ENCODE measurements around the gene PNMA6E.

The PNMA6E gene

GRCh38 chrX:153401133-153401764 is at the start of gene PNMA6E:
TSS of gene PNMA6E (minus strand) at chrX:153401350. CDS start at chrX:153398849, 2,501 bp downstream.
- DNase-seq (ENCODE audit: low read depth in 4 of 4, low spot score in 1 of 4) = no peak

DNA sequence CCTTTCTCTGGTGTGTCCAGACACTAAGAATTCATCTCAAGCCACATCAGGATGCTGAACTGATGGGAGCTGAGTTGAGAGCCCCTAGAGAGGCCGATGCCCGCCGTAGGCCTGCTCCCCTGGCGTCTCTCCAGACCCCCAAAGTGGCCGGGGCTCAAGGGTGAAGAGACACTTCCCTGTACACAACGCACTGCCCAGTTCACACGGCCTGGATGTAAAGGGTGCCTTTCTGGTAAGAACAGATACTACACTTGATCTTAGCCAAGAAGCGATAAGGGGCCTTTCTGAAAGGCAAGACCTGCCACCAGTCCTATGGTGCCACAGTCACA is 49.8 kb upstream of the PNMA6E start:
- DNase-seq (ENCODE audit: low read depth in 4 of 4, low spot score in 1 of 4) = no peak

DNA sequence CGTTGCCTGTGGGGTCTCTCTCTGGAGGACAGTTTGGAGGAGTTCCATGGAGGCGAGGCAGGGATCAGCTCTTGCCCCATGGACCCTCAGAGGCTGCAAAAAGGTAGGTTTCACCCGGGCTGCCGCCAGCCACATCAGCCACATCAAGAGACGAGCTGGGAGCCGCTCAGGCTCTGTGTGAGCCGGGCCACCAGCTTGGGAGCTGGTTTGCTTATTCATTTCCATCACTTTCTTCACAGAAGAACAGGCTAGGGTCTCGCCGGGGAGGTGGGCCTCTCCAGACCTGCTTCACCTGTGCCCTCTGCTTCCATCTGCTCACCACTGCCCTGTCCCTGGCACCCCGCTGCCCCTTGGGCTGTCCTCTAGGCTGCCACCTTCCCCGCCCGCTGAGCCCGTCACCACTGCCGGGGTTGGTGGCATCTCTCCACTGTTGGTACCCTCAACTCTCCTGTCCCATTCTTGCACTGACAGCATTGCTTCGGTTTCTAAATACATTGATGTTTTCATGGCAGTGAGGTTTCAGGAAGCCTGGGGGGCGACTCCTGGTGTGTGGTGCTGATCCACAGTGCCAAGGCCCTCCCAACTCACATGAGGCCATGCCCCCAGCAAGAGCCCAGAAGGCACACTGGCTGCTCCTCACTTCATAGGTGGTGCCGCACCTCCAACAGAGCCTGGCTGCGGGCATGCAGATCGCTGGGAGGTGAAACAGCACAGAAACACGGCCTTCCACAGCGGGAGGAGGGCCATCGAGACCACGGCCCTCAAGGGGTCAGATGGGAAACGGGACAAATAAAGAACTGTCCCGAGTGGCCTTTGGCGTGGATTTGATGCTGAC is 49.2 kb upstream of the PNMA6E start:
- no peak for DNase-seq (ENCODE audit: low read depth in 4 of 4, low spot score in 1 of 4)

GRCh38 chrX:153449368-153450113 is 48.4 kb upstream of the PNMA6E start:
- DNase-seq (ENCODE audit: low read depth in 4 of 4, low spot score in 1 of 4) = no peak

DNA sequence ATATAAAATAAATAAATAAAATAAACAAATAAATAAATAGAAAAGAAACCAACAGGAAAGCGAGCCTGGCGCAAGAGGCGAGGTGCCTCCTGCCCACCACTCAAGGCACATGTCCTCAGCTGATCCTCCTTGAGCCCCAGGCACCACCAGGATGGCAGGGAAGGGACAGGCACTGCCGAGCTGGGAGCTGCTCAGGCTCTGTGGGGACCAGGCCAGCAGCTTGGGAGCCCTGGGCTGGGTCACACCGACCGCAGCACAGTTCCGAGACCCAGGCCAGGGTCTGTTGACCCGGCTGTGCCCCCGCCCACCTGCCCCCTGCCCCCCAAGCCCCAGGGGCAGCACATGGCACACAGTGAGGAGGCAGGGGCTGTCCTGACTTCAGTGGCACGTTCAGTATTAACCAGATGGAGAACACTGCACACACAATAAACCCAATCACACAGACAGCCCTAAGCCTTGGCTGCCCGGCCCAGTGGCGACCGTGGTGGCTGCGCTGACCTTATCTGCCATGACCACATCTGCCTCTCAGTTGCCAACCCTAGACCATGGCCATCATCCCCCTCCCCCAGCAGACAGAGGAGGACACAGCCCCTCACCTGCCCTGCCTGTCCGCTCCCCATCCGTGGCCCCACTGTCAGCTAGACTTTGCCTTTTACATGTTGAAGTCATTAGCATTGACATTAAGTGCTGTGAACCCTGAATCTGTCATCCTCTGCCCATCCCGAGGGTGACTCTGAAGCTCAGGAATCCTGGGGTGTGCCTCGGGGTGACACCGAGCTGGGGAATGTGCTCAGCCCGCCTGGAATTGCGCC is 47.6 kb upstream of the PNMA6E start:
- DNase-seq (ENCODE audit: low read depth in 4 of 4, low spot score in 1 of 4) = no peak

- no peak for DNase-seq (ENCODE audit: low read depth in 4 of 4, low spot score in 1 of 4)
Measured at GRCh38 chrX:153447581-153447960, 46.4 kb upstream of the PNMA6E start.

- DNase-seq (ENCODE audit: low read depth in 4 of 4, low spot score in 1 of 4) = no peak
Measured at GRCh38 chrX:153446950-153447580, 45.9 kb upstream of the PNMA6E start.

DNA sequence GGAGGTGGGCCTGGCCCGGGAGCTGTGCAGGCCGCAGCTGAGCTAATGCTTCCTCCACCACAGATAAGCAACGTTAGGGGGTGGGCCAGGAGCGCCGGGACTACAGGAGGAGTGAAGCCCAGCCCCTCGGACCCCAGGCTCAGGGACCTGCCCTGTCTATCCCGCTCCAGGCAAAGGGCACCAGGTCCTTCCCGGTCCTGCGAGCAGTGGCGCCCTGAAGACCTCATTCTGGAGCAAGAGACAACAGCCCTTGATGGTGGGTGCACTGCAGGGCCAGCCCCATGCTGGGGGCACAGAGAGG is 45.4 kb upstream of the PNMA6E start:
- no peak for DNase-seq (ENCODE audit: low read depth in 4 of 4, low spot score in 1 of 4)

GRCh38 chrX:153445856-153446635 is 44.9 kb upstream of the PNMA6E start, which contains the start of gene TREX2:
TSS of gene TREX2 (minus strand) at chrX:153446056. CDS start at chrX:153445430, 626 bp downstream.
- DNase-seq (ENCODE audit: low read depth in 4 of 4, low spot score in 1 of 4) = no peak

DNA sequence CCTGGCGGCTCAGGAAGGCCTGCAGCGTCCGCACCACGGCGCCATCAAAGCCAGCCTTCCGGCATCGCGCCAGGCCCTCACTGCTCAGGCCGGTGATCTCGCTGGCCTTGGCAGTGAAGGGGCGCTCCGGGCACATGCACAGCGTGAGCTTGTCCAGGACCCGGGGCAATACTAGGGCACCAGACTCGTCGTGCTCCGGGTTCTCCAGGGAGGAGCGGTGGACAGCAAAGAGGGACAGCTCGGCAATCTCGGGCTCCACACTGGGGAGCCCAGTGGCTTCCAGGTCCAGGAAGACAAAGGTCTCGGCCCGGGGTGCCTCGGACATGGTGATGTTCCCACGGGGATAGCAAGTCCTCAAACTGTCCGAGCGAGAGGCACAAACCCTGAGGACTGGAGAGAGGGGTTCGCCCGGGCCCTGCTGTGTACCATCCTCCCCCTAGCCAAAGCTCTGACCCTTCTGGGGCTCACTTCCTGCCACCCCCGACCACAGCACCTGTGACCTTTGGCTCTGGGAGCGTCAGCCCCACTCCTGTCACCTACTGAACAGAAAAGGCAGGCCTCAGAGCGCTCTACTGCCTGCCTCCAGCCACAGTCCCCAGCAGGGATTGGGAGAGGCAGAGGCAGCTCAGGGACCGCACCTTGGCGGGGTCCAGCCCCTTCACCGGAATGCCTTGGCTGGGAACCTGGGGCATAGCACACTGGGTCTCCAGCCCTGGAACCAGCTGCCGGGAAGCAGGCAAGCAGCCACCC is 44.1 kb upstream of the PNMA6E start:
- DNase-seq (ENCODE audit: low read depth in 4 of 4, low spot score in 1 of 4) = no peak

- DNase-seq (ENCODE audit: low read depth in 4 of 4, low spot score in 1 of 4) = no peak
Measured at GRCh38 chrX:153444333-153445011, 43.3 kb upstream of the PNMA6E start.

- DNase-seq (ENCODE audit: low read depth in 4 of 4, low spot score in 1 of 4) = no peak
Measured at GRCh38 chrX:153443476-153444332, 42.6 kb upstream of the PNMA6E start.

- no peak for DNase-seq (ENCODE audit: low read depth in 4 of 4, low spot score in 1 of 4)
Measured at GRCh38 chrX:153442463-153442862, 41.3 kb upstream of the PNMA6E start.

- DNase-seq (ENCODE audit: low read depth in 4 of 4, low spot score in 1 of 4) = no peak
Measured at GRCh38 chrX:153441981-153442380, 40.8 kb upstream of the PNMA6E start.

DNA sequence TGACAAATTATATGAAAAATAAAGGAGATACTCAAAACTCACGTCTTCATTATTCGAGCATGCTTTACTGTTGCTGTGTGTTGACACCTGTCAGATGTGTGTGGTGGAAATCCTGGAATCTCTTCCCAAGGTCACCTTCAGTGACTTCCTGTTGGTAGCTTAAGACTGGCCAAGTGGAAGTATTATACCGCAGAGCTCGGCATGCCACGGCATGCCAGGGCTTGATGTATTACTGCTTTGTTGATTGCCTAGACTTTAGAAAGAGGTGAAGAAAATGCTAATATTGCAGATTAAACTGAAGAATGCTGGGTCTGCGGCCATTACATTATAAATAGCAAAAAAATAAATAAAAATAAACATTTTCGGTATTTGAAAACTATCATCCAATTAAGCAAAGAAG is 40.1 kb upstream of the PNMA6E start:
- no peak for DNase-seq (ENCODE audit: low read depth in 4 of 4, low spot score in 1 of 4)

GRCh38 chrX:153440556-153441135 is 39.5 kb upstream of the PNMA6E start:
- no peak for DNase-seq (ENCODE audit: low read depth in 4 of 4, low spot score in 1 of 4)

DNA sequence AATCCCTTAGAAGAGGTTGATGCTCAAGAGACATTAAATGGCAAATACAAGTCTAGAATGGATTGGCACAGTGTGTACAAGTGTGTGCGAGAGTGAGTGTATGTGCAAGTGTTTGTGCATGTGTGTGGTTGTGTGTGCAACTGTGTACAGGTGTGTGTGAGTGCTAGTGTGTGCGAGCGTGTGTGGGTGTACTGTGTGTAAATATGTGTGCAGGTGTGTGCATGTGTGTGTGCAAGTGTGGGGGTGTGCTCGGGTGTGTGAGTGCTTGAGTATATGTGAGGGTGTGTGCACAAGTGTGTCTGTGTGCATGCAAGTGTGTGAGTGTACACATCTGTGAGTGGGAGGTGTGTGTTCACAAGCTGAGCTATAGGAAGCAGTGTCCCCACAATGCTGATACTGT is 38.8 kb upstream of the PNMA6E start:
- no peak for DNase-seq (ENCODE audit: low read depth in 4 of 4, low spot score in 1 of 4)

- DNase-seq (ENCODE audit: low read depth in 4 of 4, low spot score in 1 of 4) = no peak
Measured at GRCh38 chrX:153438532-153438931, 37.4 kb upstream of the PNMA6E start.
